ENCODE data around the gene TNFAIP8L3. TPM values are rescaled to one million over a fixed set of nuclear protein-coding genes. Genes with fewer than 3 reads are reported as not detected.

Gene TNFAIP8L3
- total and polyA plus RNA-seq, 2 of the 4 experiments (the other 2 are of a cell fraction), result 0.29 to 0.90 TPM

DNA sequence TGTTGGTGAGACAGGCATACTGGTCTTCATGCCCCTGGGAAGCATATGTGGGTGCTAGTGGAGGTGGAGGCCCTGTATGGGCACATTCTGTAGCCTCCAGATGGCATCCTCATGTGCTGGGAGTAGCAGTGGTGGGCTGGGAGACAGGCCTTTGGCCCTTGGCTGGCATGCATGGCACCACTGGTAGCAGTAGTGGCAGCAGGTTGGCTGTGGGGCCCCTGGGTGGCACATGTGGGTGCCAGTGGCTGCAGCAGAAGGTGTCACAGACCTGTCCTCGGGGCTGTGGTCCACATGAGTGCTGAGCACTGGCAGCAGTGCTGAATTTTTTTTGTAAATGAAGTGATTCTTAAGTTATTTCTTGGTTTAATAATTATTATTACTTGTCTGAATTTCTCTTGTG, 71.2 kb downstream of the TNFAIP8L3 start:
- BruUV-seq (replicated peaks), result no TSS peak
- Histone ChIP-seq H3K56ac (ENCODE audit: extremely low read depth, insufficient read depth, low read length) (no peak overlapping the region), H2BK5ac (ENCODE audit: low read depth, low read length, poor library complexity, severe bottlenecking) (no peak overlapping the region), H2AK5ac (ENCODE audit: low read depth, low read length) (no peak overlapping the region), H3K23ac (ENCODE audit: low read depth, low read length) (no peak overlapping the region), H3K4me2 (ENCODE audit: low read depth, low read length) (no peak overlapping the region), H3K4me3 (ENCODE audit: insufficient read depth, low read depth, low read length) (no peak overlapping the region), H3K18ac (ENCODE audit: low read depth, low read length) (no peak overlapping the region), H3K4me1 (ENCODE audit: control insufficient read depth, insufficient read depth, low read length) (0 out of 2 replicates have a peak, but pooled peaks cover 2% of the 10 kb centered on the region), H3K9me3 (ENCODE audit: control insufficient read depth, insufficient read depth, low read length) (no peaks in the 10 kb centered on the region), H4K91ac (ENCODE audit: insufficient read depth, low read depth, low read length) (no peak overlapping the region), H2AFZ (replicated peaks; ENCODE audit: low read length, poor library complexity) (no peak overlapping the region), H4K20me1 (ENCODE audit: insufficient read depth, low read length) (no peaks in the 10 kb centered on the region), H3K9ac (ENCODE audit: low read depth, low read length) (no peak overlapping the region), H3K27ac (ENCODE audit: insufficient read depth, low read length) (no peak overlapping the region), H3K14ac (replicated peaks; ENCODE audit: low read depth, low read length) (no peak overlapping the region), H2BK15ac (ENCODE audit: low read depth, low read length) (no peak overlapping the region), H3K36me3 (ENCODE audit: control insufficient read depth, insufficient read depth, low read length) (no peaks in the 10 kb centered on the region), H2BK120ac (ENCODE audit: low read depth, low read length) (no peak overlapping the region), H2AK9ac (replicated peaks; ENCODE audit: low read depth, low read length, poor library complexity) (no peak overlapping the region), H3K27me3 (ENCODE audit: control insufficient read depth, insufficient read depth, low read length) (no peaks in the 10 kb centered on the region), H4K8ac (ENCODE audit: low read depth in 2 of 2, low read length in 2 of 2) (no peak overlapping the region), H4K5ac (ENCODE audit: low read depth, low read length) (no peak overlapping the region), H3K4ac (ENCODE audit: low read depth, low read length) (no peak overlapping the region), H3K9me1 (ENCODE audit: insufficient read depth, low read length) (no peaks in the 10 kb centered on the region), H3K79me1 (ENCODE audit: low read depth in 1 of 2, low read length in 2 of 2) (no peaks in the 10 kb centered on the region), H2BK20ac (ENCODE audit: low read depth, low read length) (no peak overlapping the region)
- ATAC-seq (ENCODE audit: low read depth), result no peak
- TF ChIP-seq, protein P1, sequence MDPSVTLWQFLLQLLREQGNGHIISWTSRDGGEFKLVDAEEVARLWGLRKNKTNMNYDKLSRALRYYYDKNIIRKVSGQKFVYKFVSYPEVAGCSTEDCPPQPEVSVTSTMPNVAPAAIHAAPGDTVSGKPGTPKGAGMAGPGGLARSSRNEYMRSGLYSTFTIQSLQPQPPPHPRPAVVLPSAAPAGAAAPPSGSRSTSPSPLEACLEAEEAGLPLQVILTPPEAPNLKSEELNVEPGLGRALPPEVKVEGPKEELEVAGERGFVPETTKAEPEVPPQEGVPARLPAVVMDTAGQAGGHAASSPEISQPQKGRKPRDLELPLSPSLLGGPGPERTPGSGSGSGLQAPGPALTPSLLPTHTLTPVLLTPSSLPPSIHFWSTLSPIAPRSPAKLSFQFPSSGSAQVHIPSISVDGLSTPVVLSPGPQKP (IDR thresholded peaks at IDR 0.05; ENCODE audit: borderline replicate concordance, low read depth, low read length), result no peak
- TF ChIP-seq RCOR1 (IDR thresholded peaks at IDR 0.05; ENCODE audit: insufficient replicate concordance, low read length) (no peak), MXI1 (IDR thresholded peaks at IDR 0.05; ENCODE audit: borderline replicate concordance, low read depth, low read length) (no peak)
- ChIA-PET CTCF (no interaction called here), POLR2A (ENCODE audit: unreplicated experiment) (no interaction called here)
- intact Hi-C loops (cut with micrococcal nuclease), result no loop called here
- no CpG with 5 or more reads among the region's 1 CpG for WGBS, 2 experiments (ENCODE audit: extremely low coverage in 2 of 2, insufficient read length in 1 of 2)
- in situ Hi-C loops (cut with MboI; ENCODE audit: low sequenced_read_pairs), result no loop called here
- dilution Hi-C loops (cut with HindIII; ENCODE audit: low sequenced_read_pairs, unreplicated experiment), result no loop called here
- DNase-seq, result no peak
